GM19193 (cell line): ENCODE measurements around the gene BTBD16.

ENCODE experiments used
- POLR2A ChIP-seq: IDR thresholded peaks from 4 replicates; pipeline ENCODE4 v1.6.1; 2011; ENCODE audit not compliant: insufficient read depth, insufficient read length; ENCODE audit errors: extremely low read depth

The BTBD16 gene

GRCh38 chr10:122363722-122364463 is 92.8 kb downstream of the BTBD16 start:
- no peak for TF ChIP-seq POLR2A

- no peak for TF ChIP-seq POLR2A
These were observed 97.6 kb downstream of the BTBD16 start for GRCh38 chr10:122368502-122369254.

GRCh38 chr10:122373108-122373507 is 102.0 kb downstream of the BTBD16 start:
- TF ChIP-seq POLR2A = no peak

GRCh38 chr10:122373721-122374120 is 102.6 kb downstream of the BTBD16 start:
- no peak for TF ChIP-seq POLR2A

GRCh38 chr10:122374237-122374858 is 103.3 kb downstream of the BTBD16 start, which contains the start of gene PLEKHA1:
TSS of gene PLEKHA1 (plus strand) at chr10:122374708. CDS start at chr10:122393201, 18,493 bp downstream.
- TF ChIP-seq POLR2A = no peak

GRCh38 chr10:122374859-122375678 is 104.0 kb downstream of the BTBD16 start:
- no peak for TF ChIP-seq POLR2A

GRCh38 chr10:122375679-122376160 is 104.6 kb downstream of the BTBD16 start:
- TF ChIP-seq POLR2A = no peak

GRCh38 chr10:122376364-122376961 is 105.4 kb downstream of the BTBD16 start:
- TF ChIP-seq POLR2A = no peak

- TF ChIP-seq POLR2A = no peak
These were observed 107.9 kb downstream of the BTBD16 start for GRCh38 chr10:122379041-122379440.

GRCh38 chr10:122379537-122379936 is 108.4 kb downstream of the BTBD16 start:
- TF ChIP-seq POLR2A = no peak

GRCh38 chr10:122380703-122381102 is 109.6 kb downstream of the BTBD16 start:
- TF ChIP-seq POLR2A = no peak

- no peak for TF ChIP-seq POLR2A
These were observed 110.6 kb downstream of the BTBD16 start for GRCh38 chr10:122381680-122382079.

- TF ChIP-seq POLR2A = no peak
These were observed 115.4 kb downstream of the BTBD16 start for GRCh38 chr10:122386514-122386913.

GRCh38 chr10:122387572-122387971 is 116.5 kb downstream of the BTBD16 start:
- TF ChIP-seq POLR2A = no peak
